AG04450 (cell line): Measurements from ENCODE around the gene CAMK2D. TPM values are rescaled to one million over a fixed set of nuclear protein-coding genes. Genes with fewer than 3 reads are reported as not detected.
A peak's percentile ranks its signal among the peaks of the same experiment; 100 is the strongest.

ENCODE experiments used
- CTCF ChIA-PET: fragments of 300-600, 350-600 bp; formaldehyde crosslinking; extraction: SDS; loops from one replicate; lab custom pipeline; 2022; ENCODE audit warnings: antibody characterized with exemption, inconsistent platforms; lab: Charles Lee
- POLR2A ChIA-PET: fragments of 350-600 bp; formaldehyde crosslinking; extraction: SDS; loops from one replicate; lab custom pipeline; 2021; ENCODE audit warnings: antibody characterized with exemption, inconsistent platforms; lab: Yijun Ruan, JAX
- DNase-seq: peaks from one replicate; pipeline ENCODE4 v3.0.0-alpha.2; 2011; ENCODE audit warnings: low read depth, low spot score
- H3K27ac ChIP-seq: one replicate; pipeline ENCODE4 v1.5.1; 2012; ENCODE audit warnings: low read depth, low read length, control low read depth
- H3K27me3 ChIP-seq: one replicate; pipeline ENCODE4 v1.6.0; 2012; ENCODE audit warnings: low read length; ENCODE audit not compliant: control insufficient read depth, insufficient read depth
- H3K4me3 ChIP-seq: 2 replicates; pipeline ENCODE4 v1.5.1; 2011; ENCODE audit warnings: mild to moderate bottlenecking, low read depth, low read length, control low read depth
- H3K9me3 ChIP-seq: 2 replicates; pipeline ENCODE4 v1.5.1; 2012; ENCODE audit warnings: low read length; ENCODE audit not compliant: control insufficient read depth, insufficient read depth
- polyA plus RNA-seq: library from polyadenylated mRNA; depleted of rRNA; stranded (reverse); fragments of >200 nt; gene quantifications from 2 replicates; pipeline ENCODE4 v1.2.3, GENCODE V29; 2011
- TF ChIP-seq, protein P1 (sequence below): IDR thresholded peaks from 2 replicates; pipeline ENCODE4 v1.5.1; 2011; ENCODE audit warnings: low read depth, low read length, control low read depth, inconsistent platforms

CAMK2D gene
- polyA plus RNA-seq, 1 experiment = 105 TPM

- CTCF ChIA-PET = no interaction called here
- TF ChIP-seq, protein P1, sequence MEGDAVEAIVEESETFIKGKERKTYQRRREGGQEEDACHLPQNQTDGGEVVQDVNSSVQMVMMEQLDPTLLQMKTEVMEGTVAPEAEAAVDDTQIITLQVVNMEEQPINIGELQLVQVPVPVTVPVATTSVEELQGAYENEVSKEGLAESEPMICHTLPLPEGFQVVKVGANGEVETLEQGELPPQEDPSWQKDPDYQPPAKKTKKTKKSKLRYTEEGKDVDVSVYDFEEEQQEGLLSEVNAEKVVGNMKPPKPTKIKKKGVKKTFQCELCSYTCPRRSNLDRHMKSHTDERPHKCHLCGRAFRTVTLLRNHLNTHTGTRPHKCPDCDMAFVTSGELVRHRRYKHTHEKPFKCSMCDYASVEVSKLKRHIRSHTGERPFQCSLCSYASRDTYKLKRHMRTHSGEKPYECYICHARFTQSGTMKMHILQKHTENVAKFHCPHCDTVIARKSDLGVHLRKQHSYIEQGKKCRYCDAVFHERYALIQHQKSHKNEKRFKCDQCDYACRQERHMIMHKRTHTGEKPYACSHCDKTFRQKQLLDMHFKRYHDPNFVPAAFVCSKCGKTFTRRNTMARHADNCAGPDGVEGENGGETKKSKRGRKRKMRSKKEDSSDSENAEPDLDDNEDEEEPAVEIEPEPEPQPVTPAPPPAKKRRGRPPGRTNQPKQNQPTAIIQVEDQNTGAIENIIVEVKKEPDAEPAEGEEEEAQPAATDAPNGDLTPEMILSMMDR = no peak
- H3K27me3 ChIP-seq = no peaks in the 10 kb centered on the region
- H3K9me3 ChIP-seq = no peaks in the 10 kb centered on the region
- no peak overlapping the region for H3K4me3 ChIP-seq
- POLR2A ChIA-PET = interaction anchor here (1.1 kb wide), 1 partner anchor 73 kb away, joined by 3 read pairs; no protein-coding TSS in a partner anchor
- H3K27ac ChIP-seq = no peak overlapping the region
- DNase-seq = no peak
Measured at GRCh38 chr4:113540859-113541258, 220.7 kb downstream of the CAMK2D start.

GRCh38 chr4:113539408-113539807 lies 222.1 kb downstream of the CAMK2D start:
- POLR2A ChIA-PET = no interaction called here
- Histone ChIP-seq H3K9me3 (no peaks in the 10 kb centered on the region), H3K27ac (no peak overlapping the region), H3K4me3 (no peak overlapping the region), H3K27me3 (no peaks in the 10 kb centered on the region)
- TF ChIP-seq, protein P1 = no peak
- CTCF ChIA-PET = interaction anchor here (1.5 kb wide), 1 partner anchor 8 kb away, joined by 3 read pairs; no protein-coding TSS in a partner anchor
- peak; percentile 49 for DNase-seq

DNA sequence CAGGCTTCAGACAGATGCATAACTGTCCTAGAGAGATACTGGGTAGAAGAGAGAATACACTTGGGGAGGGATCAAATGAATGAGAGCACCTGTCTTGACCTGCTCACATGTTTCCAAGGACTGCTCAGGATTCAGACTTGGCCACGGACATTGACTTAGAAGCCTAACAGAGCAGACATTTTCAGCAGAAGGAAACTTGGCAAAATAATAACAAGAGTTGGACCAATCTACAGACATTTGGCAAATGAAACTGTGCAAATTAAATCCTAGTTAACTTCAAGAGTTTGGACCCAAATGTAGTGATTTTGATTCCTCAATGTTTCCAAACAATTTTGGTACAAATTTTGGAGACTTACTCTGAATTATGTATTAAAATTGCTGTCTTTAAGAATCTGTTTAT lies 223.9 kb downstream of the CAMK2D start:
- Histone ChIP-seq H3K9me3 (no peaks in the 10 kb centered on the region), H3K4me3 (no peak overlapping the region), H3K27me3 (no peaks in the 10 kb centered on the region), H3K27ac (no peak overlapping the region)
- TF ChIP-seq, protein P1 = no peak
- no peak for DNase-seq
- POLR2A ChIA-PET = no interaction called here
- CTCF ChIA-PET = interaction anchor here (1.0 kb wide), 1 partner anchor 10 kb away, joined by 5 read pairs; no protein-coding TSS in a partner anchor

- Histone ChIP-seq H3K9me3 (no peaks in the 10 kb centered on the region), H3K27me3 (no peaks in the 10 kb centered on the region), H3K27ac (no peak overlapping the region), H3K4me3 (no peak overlapping the region)
- TF ChIP-seq, protein P1 = no peak
- ChIA-PET POLR2A (no interaction called here), CTCF (interaction anchor here (1.0 kb wide), 1 partner anchor 10 kb away, joined by 5 read pairs; no protein-coding TSS in a partner anchor)
- no peak for DNase-seq
Measured at GRCh38 chr4:113537203-113537602, 224.3 kb downstream of the CAMK2D start.

DNA sequence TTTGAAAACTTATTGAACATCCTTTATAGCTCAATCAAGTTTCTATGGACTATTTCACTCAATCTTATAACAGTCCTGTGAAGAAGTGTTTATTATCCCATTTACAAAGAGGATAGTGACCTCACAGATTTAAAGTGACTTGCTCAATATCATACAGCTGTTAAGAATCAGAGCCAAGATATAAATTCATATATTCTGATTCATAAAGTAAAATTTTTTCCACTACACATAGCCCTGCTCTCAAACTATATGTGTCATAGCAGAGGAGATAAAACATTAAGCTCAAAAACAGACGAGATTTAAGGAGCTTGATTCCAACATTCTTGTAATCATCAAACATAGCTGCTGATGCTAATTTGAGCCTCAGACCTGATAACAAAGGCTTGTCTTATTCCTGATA lies 226.8 kb downstream of the CAMK2D start:
- Histone ChIP-seq H3K4me3 (no peak overlapping the region), H3K27ac (no peak overlapping the region), H3K27me3 (no peaks in the 10 kb centered on the region), H3K9me3 (no peaks in the 10 kb centered on the region)
- CTCF ChIA-PET = interaction anchor here (0.8 to 3.7 kb wide), 2 partner anchors 13 to 226 kb away, joined by 7 to 29 read pairs; no protein-coding TSS in a partner anchor
- POLR2A ChIA-PET = interaction anchor here (0.6 to 1.9 kb wide), 2 partner anchors 66 to 226 kb away, joined by 3 to 6 read pairs; no protein-coding TSS in a partner anchor
- TF ChIP-seq, protein P1 = no peak
- DNase-seq = no peak
